ENCODE measurements around the gene CCDC7. TPM values are rescaled to one million over a fixed set of nuclear protein-coding genes. Genes with fewer than 3 reads are reported as not detected.
"Not testable (repeated sequence)": the region's sequence is repeated elsewhere in the genome, so short reads cannot be mapped to it uniquely, and the experiment has no call there.

The CCDC7 gene
- total RNA-seq, 1 donor from 2014 or later: 2.3 TPM

- H3K36me3 ChIP-seq (ENCODE audit: insufficient read depth, low read length): no peaks in the 10 kb centered on the region
- no peaks in the 10 kb centered on the region for H3K36me3 Mint-ChIP-seq (ENCODE audit: low read depth, unreplicated experiment)
- no peak for FAIRE-seq
- no peak overlapping the region for H3K27ac Mint-ChIP-seq (ENCODE audit: unreplicated experiment)
- no peak overlapping the region for H3K4me3 ChIP-seq (ENCODE audit: insufficient read depth, low read depth, low read length)
- no peak overlapping the region for H3K4me2 ChIP-seq (ENCODE audit: low read length)
- TF ChIP-seq EZH2 (IDR thresholded peaks at IDR 0.05; ENCODE audit: insufficient read depth, low read length) (no peak), CTCF (IDR thresholded peaks at IDR 0.05; ENCODE audit: insufficient read depth, low read depth, low read length) (no peak)
- DNase-seq (ENCODE audit: low read depth): no peak
- no peak overlapping the region for H3K9ac ChIP-seq (ENCODE audit: low read length)
- H2AFZ ChIP-seq (ENCODE audit: low read depth, low read length): no peak overlapping the region
- H3K27me3 Mint-ChIP-seq (ENCODE audit: low read depth, unreplicated experiment): no peaks in the 10 kb centered on the region
- H3K79me2 ChIP-seq (ENCODE audit: insufficient read depth, low read length): no peaks in the 10 kb centered on the region
- H3K27ac ChIP-seq (ENCODE audit: low read depth, low read length): no peak overlapping the region
- peaks cover 9% of the 10 kb centered on the region for H3K4me1 Mint-ChIP-seq (ENCODE audit: low read depth, unreplicated experiment)
- peaks cover 10% of the 10 kb centered on the region for H3K9me3 Mint-ChIP-seq (ENCODE audit: unreplicated experiment)
- H4K20me1 ChIP-seq (ENCODE audit: insufficient read depth, low read length): no peaks in the 10 kb centered on the region
- H3K4me1 ChIP-seq (ENCODE audit: insufficient read depth, low read length): peaks cover 15% of the 10 kb centered on the region
- no peaks in the 10 kb centered on the region for H3K27me3 ChIP-seq (ENCODE audit: insufficient read depth, low read length)
- H3K9me3 ChIP-seq (ENCODE audit: insufficient read depth, low read depth, low read length): no peaks in the 10 kb centered on the region
- H3K4me3 Mint-ChIP-seq (ENCODE audit: unreplicated experiment): no peak overlapping the region
These were observed 247.6 kb downstream of the CCDC7 start for GRCh38 chr10:32693441-32693979.

- H3K4me1 Mint-ChIP-seq (ENCODE audit: low read depth, unreplicated experiment); H3K4me1 ChIP-seq (ENCODE audit: insufficient read depth, low read length); H3K4me2 ChIP-seq (ENCODE audit: low read length); H4K20me1 ChIP-seq (ENCODE audit: insufficient read depth, low read length); H3K79me2 ChIP-seq (ENCODE audit: insufficient read depth, low read length); H3K9ac ChIP-seq (ENCODE audit: low read length); H3K27me3 Mint-ChIP-seq (ENCODE audit: low read depth, unreplicated experiment); DNase-seq (ENCODE audit: low read depth); H3K4me3 Mint-ChIP-seq (ENCODE audit: unreplicated experiment); H3K36me3 ChIP-seq (ENCODE audit: insufficient read depth, low read length); H3K9me3 ChIP-seq (ENCODE audit: insufficient read depth, low read depth, low read length); H2AFZ ChIP-seq (ENCODE audit: low read depth, low read length); H3K27ac Mint-ChIP-seq (ENCODE audit: unreplicated experiment); H3K27me3 ChIP-seq (ENCODE audit: insufficient read depth, low read length); H3K4me3 ChIP-seq (ENCODE audit: insufficient read depth, low read depth, low read length); H3K27ac ChIP-seq (ENCODE audit: low read depth, low read length); H3K36me3 Mint-ChIP-seq (ENCODE audit: low read depth, unreplicated experiment); FAIRE-seq: not testable (repeated sequence)
- H3K9me3 Mint-ChIP-seq (ENCODE audit: unreplicated experiment): peaks cover 15% of the 10 kb centered on the region
These were observed 253.7 kb downstream of the CCDC7 start for GRCh38 chr10:32699683-32700082.

- Histone ChIP-seq H3K27me3 (ENCODE audit: insufficient read depth, low read length) (no peaks in the 10 kb centered on the region), H3K79me2 (ENCODE audit: insufficient read depth, low read length) (no peaks in the 10 kb centered on the region), H2AFZ (ENCODE audit: low read depth, low read length) (no peak overlapping the region), H3K4me3 (ENCODE audit: insufficient read depth, low read depth, low read length) (no peak overlapping the region), H3K27ac (ENCODE audit: low read depth, low read length) (no peak overlapping the region), H3K9ac (ENCODE audit: low read length) (no peak overlapping the region), H3K4me2 (ENCODE audit: low read length) (no peak overlapping the region), H3K9me3 (ENCODE audit: insufficient read depth, low read depth, low read length) (no peaks in the 10 kb centered on the region), H3K36me3 (ENCODE audit: insufficient read depth, low read length) (no peaks in the 10 kb centered on the region), H3K4me1 (ENCODE audit: insufficient read depth, low read length) (no peaks in the 10 kb centered on the region), H4K20me1 (ENCODE audit: insufficient read depth, low read length) (no peaks in the 10 kb centered on the region)
- H3K4me3 Mint-ChIP-seq (ENCODE audit: unreplicated experiment): no peak overlapping the region
- peaks cover 5% of the 10 kb centered on the region for H3K9me3 Mint-ChIP-seq (ENCODE audit: unreplicated experiment)
- no peaks in the 10 kb centered on the region for H3K36me3 Mint-ChIP-seq (ENCODE audit: low read depth, unreplicated experiment)
- no peak for TF ChIP-seq EZH2 (IDR thresholded peaks at IDR 0.05; ENCODE audit: insufficient read depth, low read length)
- TF ChIP-seq CTCF (IDR thresholded peaks at IDR 0.05; ENCODE audit: insufficient read depth, low read depth, low read length): no peak
- no peak for DNase-seq (ENCODE audit: low read depth)
- peaks cover 3% of the 10 kb centered on the region for H3K27me3 Mint-ChIP-seq (ENCODE audit: low read depth, unreplicated experiment)
- no peaks in the 10 kb centered on the region for H3K4me1 Mint-ChIP-seq (ENCODE audit: low read depth, unreplicated experiment)
- H3K27ac Mint-ChIP-seq (ENCODE audit: unreplicated experiment): no peak overlapping the region
- FAIRE-seq: no peak
These were observed 267.6 kb downstream of the CCDC7 start for GRCh38 chr10:32713560-32713959.
